Brain pericyte (primary cell): Measurements from ENCODE around the gene PNKP.

Experiments used
- DNase-seq: peaks from one replicate; pipeline ENCODE4 v3.0.0-alpha.2; 2012; ENCODE audit warnings: low read depth, low spot score

The PNKP gene

DNA sequence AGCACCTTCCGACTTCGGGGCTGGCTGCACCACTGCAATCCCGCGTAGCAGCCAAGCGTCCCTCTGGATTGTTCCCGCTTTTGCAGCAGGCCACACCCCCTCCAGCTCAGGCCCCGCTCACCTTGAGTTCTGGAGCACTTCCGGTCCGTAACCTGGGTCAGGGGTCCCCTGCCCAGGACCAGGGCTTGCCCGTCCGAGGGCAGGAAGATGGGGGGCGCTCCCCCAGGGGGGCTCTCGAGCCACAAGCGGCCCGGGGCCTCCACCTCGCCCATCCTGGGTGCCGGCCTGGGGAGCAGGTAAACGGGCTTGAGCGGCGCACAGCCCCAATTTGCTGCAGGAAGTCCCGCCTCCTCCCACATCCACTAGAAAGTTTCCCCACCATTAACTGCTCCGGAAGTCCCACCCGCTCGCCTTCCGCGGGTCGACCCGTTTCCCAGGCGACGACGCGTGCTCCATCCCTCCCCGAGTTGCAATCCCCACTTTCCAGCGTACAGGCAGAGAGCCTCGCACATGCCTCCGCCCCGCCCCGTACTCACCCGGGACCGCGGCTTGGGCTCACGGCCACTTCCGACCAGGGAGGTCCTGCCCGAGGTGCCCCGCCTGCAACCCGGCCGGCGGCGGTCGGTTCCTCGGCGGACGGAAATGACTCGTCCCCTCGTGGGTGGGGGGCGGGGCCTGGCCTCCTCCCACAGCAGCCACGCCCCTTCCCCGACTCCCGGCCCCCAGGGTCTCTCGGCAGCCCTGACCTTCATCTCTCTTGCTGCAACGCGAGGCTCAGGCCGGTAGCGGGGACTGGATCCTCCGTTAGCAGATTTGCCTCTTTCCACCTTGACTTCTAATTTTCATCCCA is at the start of gene PNKP:
Gene PNKP (minus strand): TSS at position 644 of the 850 bp plus-strand sequence. CDS start 372 bp downstream, at position 272.
- peak; percentile 76 for DNase-seq

GRCh38 chr19:49915271-49915670 is 47.9 kb upstream of the PNKP start:
- no peak for DNase-seq

GRCh38 chr19:49913720-49914119 is 46.3 kb upstream of the PNKP start:
- DNase-seq = no peak

- no peak for DNase-seq
Measured at GRCh38 chr19:49912965-49913685, 45.7 kb upstream of the PNKP start.

- DNase-seq = no peak
Measured at GRCh38 chr19:49911381-49912145, 44.2 kb upstream of the PNKP start.

DNA sequence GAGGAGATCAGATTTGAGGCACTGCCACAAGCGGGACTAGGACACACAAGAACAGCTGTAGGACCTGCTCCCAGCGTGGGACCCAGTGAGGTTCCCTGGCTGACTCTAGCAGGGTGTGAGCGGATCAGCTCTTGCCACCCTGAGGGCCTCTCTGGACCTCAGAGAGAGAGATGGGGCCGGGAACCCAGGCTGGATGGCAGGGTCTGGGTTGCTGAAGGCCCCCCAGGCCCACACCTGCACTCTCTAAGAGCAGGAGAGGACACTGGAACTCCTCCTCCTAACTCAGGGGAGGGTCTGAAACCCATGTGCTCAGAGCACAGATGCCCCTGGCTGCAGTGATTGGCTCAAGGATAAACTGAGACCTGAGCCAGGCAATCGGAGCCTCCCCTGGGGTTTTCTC is 42.8 kb upstream of the PNKP start:
- DNase-seq = no peak

DNA sequence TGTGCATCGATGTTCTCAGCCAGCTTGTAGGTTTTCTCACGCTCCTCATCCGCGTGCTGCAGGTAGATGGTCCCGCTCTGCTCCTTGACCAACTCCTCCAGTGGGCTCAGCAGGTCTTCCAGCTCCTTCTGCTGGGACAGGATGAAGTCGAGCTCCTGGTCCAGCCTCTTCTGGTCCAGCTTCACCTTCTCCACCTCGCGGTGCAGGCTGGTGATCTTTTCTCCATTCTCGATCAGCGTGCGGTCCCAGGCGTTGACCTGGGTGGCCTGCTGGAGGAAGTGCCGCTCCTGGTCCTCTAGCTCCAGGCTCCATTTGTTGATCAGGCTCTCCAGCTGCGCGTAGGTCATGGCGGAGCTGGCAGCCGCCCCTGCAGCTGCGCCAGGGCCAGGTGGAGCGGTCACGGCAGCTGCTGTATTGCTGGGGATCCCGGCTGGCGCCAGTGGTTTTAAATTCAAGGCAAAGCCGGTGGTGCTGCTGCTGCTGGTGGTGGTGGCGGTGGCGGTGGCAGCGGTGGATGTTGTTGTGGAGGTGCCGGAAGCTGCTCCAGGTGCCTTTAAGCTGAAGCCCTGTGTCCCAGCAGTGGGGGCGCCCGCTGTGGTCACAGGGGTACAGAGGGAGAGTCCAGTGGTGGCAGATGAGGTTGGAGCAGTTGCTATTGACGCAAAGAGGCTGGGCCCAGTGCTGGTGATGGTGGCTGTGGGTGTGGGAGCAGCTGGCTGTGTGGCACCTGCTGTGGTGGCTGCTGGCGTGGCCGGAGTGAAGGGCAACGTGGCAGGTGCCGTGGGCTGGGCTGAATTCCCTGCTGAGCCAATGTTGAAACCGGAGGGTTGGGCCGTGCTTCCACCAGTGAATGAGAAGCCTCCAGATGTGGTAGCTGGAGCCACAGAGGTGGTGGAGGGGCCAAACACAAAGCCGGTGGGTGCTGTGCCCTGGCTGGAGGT is 41.4 kb upstream of the PNKP start:
- DNase-seq = no peak

- no peak for DNase-seq
Measured at GRCh38 chr19:49907745-49908446, 40.5 kb upstream of the PNKP start.

- no peak for DNase-seq
Measured at GRCh38 chr19:49906879-49907564, 39.6 kb upstream of the PNKP start.

- no peak for DNase-seq
Measured at GRCh38 chr19:49904136-49904535, 36.8 kb upstream of the PNKP start.

- DNase-seq = no peak
Measured at GRCh38 chr19:49896863-49897621, 29.7 kb upstream of the PNKP start, which contains the start of gene IL4I1. Gene IL4I1, minus strand, starts transcription at chr19:49896887. Its CDS starts 727 bp downstream, at chr19:49896160.

GRCh38 chr19:49895566-49896297 is 28.4 kb upstream of the PNKP start:
- no peak for DNase-seq

DNA sequence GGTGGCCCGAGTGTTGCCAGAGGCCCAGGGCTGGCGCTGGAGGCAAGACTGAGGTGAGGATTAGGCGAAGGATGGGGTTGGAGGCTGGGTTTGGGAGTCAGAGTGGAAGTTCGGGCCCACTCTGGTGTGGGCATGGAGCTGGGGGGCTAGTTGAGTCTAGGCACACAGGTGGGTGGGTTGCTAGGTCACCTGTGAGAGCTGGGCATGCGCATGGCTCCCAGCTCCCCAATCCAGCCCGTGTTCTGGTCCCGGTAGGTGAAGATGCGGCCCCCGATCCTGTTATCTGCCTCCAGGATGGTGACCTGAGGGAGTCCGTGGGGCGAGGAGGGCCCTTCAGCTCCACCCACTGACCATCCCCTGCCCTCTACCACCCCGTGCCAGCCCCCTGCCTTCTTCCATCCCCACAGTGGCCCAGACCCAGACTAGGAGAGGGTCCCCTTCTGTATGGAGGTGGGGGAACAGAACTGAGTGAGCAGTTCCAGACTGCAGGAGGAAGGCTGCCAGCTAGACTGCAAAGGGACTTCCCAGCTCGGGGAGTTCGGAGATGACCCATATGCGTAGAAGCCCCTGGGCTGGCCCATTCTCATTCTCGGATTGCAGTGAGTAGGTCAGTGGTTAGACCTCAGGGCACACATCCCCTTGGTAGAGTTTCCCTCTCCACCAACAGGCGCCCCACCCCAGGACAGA is 27.6 kb upstream of the PNKP start:
- no peak for DNase-seq

DNA sequence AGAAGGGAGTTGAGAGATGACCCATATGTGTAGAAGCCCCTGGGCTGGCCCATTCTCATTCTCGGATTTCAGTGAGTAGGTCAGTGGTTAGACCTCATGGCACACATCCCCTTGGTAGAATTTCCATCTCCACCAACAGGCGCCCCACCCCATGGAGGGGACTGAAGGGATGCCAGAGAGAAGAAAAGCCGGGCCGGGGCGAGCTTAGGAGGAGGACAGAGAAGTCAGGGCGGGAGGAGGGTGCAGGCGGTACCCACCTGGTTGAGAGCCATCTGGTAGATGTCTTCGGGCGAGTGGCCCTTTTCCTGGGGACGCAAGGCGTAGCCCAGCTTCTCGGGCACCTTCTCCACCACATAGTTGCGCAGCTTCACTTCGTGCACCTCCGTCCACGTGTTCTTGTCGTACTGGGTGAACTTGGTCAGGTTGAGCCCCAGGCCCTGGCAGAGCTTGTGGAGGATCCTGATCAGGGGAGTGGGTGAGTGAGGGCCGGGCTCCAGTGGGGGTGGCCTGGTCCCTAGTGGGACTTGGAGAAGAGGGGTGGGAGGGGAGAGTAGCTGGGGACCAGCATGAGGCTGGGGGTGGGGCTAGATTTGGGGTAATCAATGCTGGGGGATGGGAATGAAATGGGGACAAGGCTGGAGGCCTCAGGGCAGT is 26.8 kb upstream of the PNKP start:
- DNase-seq = no peak

DNA sequence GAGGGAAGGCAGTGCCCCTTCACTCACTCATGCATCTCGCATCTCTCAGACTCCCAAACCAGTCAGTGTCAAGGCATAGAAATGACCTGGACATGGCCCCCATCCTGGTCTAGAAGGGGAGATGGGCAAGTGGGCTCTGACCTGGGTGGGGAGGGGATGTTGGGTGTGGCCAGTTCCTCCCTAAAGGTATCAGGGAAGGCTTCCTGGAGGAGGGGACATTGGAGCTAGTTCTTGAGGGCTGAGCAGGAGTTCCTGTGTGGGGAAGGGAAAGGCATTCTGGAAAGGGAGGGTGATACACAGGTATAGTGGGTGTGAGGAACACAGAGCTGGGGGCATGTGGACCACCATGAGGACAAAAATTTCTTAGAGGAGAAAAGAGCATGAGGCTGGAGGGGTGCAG is 25.3 kb upstream of the PNKP start:
- no peak for DNase-seq

DNA sequence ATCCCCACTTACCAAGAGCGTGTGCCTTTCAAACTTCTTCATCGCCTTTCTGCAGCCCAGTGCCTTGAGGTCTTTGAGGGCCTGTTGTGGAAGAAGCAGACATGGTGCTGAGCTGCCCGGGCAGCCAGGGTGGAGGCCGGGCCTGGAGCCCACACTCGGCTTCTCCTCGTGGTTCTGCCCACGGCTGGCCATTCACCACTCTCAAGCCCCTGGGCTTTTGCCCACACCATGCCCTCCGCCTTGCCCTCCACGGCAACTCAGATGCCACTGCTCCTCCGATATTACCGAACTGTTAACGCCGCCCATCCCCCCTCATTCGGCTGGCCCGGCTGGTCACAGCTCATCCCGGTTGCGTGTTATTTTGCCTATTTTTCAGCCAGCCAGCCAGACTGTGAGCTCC is 24.0 kb upstream of the PNKP start:
- no peak for DNase-seq
